Cardiac fibroblast (primary cell): ENCODE data around the gene OR7G1.

ENCODE experiments used
- DNase-seq, 2 donors: peaks; one replicate each; pipeline versions ENCODE4 v3.0.0 to v3.0.0-alpha.2; 2010; ENCODE audit warnings: low read depth in 2 of 2
- H3K4me3 ChIP-seq, 2 donors: replicated peaks in 1 of 2; 1 replicate in 1 of 2; 2 replicates in 1 of 2; pipeline ENCODE4 v1.5.1; 2011; ENCODE audit warnings: low read depth in 2 of 2, low read length in 2 of 2, mild to moderate bottlenecking in 2 of 2, moderate library complexity in 1 of 2
- TF ChIP-seq, protein P1 (sequence below): IDR thresholded peaks from one replicate; pipeline ENCODE4 v1.5.1; 2011; ENCODE audit warnings: low read depth, mild to moderate bottlenecking, low read length, inconsistent platforms

Gene OR7G1

DNA sequence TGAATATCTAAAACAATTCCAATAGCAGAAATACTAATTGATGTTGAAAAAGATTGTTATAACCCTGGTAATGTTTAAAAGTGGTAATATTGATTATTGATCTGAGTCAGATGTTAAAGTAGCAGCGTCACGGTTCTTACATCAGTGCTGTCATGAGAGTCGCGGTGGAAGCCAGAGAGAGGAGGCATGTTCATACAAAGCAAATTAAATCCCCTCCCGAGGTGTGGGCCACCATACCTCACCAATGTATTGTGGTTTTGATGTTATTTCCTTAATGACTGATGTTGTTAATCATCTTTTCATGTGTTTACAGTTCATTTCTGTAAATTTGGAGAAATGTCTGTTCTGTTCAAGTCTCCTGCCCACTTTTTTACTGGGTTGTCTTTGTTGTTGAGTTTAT lies 35.8 kb upstream of the OR7G1 start:
- H3K4me3 ChIP-seq, result no peak overlapping the region
- TF ChIP-seq, protein P1, sequence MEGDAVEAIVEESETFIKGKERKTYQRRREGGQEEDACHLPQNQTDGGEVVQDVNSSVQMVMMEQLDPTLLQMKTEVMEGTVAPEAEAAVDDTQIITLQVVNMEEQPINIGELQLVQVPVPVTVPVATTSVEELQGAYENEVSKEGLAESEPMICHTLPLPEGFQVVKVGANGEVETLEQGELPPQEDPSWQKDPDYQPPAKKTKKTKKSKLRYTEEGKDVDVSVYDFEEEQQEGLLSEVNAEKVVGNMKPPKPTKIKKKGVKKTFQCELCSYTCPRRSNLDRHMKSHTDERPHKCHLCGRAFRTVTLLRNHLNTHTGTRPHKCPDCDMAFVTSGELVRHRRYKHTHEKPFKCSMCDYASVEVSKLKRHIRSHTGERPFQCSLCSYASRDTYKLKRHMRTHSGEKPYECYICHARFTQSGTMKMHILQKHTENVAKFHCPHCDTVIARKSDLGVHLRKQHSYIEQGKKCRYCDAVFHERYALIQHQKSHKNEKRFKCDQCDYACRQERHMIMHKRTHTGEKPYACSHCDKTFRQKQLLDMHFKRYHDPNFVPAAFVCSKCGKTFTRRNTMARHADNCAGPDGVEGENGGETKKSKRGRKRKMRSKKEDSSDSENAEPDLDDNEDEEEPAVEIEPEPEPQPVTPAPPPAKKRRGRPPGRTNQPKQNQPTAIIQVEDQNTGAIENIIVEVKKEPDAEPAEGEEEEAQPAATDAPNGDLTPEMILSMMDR, result no peak
- no peak for DNase-seq

GRCh38 chr19:9150650-9151049 lies 35.1 kb upstream of the OR7G1 start:
- TF ChIP-seq, protein P1, result no peak
- DNase-seq, result no peak
- no peak overlapping the region for H3K4me3 ChIP-seq

- TF ChIP-seq, protein P1, result no peak
- no peak for DNase-seq
- H3K4me3 ChIP-seq, result no peak overlapping the region
These were observed 34.4 kb upstream of the OR7G1 start for GRCh38 chr19:9149997-9150396.

DNA sequence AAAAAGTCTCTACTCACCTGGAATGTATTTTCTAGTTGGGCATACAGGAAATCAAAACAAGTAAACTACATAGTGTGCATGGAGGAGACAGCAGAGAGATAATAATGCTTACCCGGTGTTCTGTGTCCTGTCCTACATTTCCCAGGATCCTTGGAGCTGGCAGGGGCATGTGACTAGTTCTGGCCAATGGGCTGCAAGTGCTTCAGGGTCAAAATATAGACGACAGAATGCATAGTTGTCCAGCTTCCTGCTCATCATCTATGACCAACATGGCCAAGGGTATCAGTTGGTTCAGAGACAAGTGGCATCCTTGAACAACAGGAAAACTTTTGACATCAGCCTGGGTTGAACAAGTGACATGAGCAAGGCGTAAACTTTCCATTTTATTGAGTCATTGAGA lies 33.1 kb upstream of the OR7G1 start:
- no peak for DNase-seq
- no peak overlapping the region for H3K4me3 ChIP-seq
- TF ChIP-seq, protein P1, result no peak

DNA sequence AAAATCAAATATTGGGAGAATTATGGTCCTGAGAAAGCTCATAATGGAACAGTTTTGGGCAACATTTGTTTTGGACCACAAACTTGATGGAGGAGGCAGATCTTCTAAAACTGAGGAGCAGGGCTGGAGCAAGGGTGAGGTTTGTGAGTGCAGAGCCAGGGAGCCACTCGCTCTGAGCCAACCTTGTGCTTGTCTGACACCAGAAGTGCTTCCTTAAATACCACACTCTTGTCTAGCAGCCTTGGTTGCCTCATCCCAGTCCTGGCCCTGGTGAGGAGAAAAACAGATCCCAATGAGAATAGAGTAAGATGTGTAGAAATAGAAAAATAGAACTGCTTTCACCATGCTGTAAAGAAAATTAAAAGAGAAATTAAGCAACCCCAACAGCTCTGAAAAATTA lies 31.3 kb upstream of the OR7G1 start:
- TF ChIP-seq, protein P1, result no peak
- DNase-seq, result no peak
- no peak overlapping the region for H3K4me3 ChIP-seq

DNA sequence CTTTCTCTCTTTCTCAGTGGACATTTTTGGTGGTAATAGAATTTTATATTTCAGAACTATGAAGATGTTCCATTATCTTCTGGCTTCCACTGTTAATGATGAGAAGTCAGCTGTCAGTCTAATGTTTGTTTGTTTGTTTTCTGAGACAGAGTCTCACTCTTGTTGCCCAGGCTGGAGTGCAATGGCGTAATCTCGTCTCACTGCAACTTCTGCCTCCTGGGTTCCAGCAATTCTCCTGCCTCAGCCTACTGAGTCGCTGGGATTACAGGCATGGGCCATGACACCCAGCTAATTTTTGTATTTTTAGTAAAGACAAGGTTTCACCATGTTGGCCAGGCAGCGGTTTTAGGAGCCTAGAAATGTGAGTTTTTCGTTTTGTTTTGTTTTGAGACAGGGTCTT lies 29.4 kb upstream of the OR7G1 start:
- DNase-seq, result peak in 1 of 2 donors; percentile 13
- TF ChIP-seq, protein P1, result no peak
- no peak overlapping the region for H3K4me3 ChIP-seq

- peak within 1 kb of the TSS; percentile 88 to 97 for H3K4me3 ChIP-seq
- TF ChIP-seq, protein P1, result no peak
- DNase-seq, result peak; percentile 93 to 94
These were observed 24.8 kb upstream of the OR7G1 start, which contains the start of gene ZNF317 for GRCh38 chr19:9140159-9140874. Gene ZNF317 (plus strand): TSS chr19:9140397. CDS start chr19:9156017, 15,620 bp downstream.
